HG02973 (cell line): ENCODE measurements around the gene LRIT3.

Experiments used
- ATAC-seq: cut with Tn5 transposase; IDR thresholded peaks from one replicate; pipeline ENCODE4 v1.9.1; 2021; ENCODE audit warnings: moderate library complexity; ENCODE audit not compliant: unreplicated experiment

The LRIT3 gene

GRCh38 chr4:109847896-109848442 lies at the start of gene LRIT3:
LRIT3 (plus strand) TSS chr4:109848107; CDS start chr4:109848202, 95 bp downstream.
- ATAC-seq, result no peak

- no peak for ATAC-seq
Observed at GRCh38 chr4:109798866-109799265, 49.0 kb upstream of the LRIT3 start.

GRCh38 chr4:109801099-109801789 lies 46.7 kb upstream of the LRIT3 start:
- no peak for ATAC-seq

- no peak for ATAC-seq
Observed at GRCh38 chr4:109801895-109802319, 46.0 kb upstream of the LRIT3 start, which contains the start of gene CFI. CFI (minus strand) TSS chr4:109801999; CDS start chr4:109801971, 28 bp downstream.

GRCh38 chr4:109803924-109804571 lies 43.9 kb upstream of the LRIT3 start:
- ATAC-seq, result no peak

- ATAC-seq, result no peak
Observed at GRCh38 chr4:109809655-109810054, 38.3 kb upstream of the LRIT3 start.

GRCh38 chr4:109810552-109811387 lies 37.1 kb upstream of the LRIT3 start:
- ATAC-seq, result no peak

GRCh38 chr4:109811707-109812106 lies 36.2 kb upstream of the LRIT3 start:
- ATAC-seq, result no peak

GRCh38 chr4:109815151-109816081 lies 32.5 kb upstream of the LRIT3 start, which contains the start of gene GAR1:
GAR1 (plus strand) TSS chr4:109815762; CDS start chr4:109816165, 403 bp downstream.
- ATAC-seq, result peak; percentile 97

- no peak for ATAC-seq
Observed at GRCh38 chr4:109816082-109816442, 31.8 kb upstream of the LRIT3 start.

GRCh38 chr4:109816894-109817293 lies 31.0 kb upstream of the LRIT3 start:
- no peak for ATAC-seq

- ATAC-seq, result no peak
Observed at GRCh38 chr4:109818268-109818667, 29.6 kb upstream of the LRIT3 start.

GRCh38 chr4:109820563-109820962 lies 27.3 kb upstream of the LRIT3 start:
- no peak for ATAC-seq

GRCh38 chr4:109821185-109821584 lies 26.7 kb upstream of the LRIT3 start:
- no peak for ATAC-seq

- peak; percentile 78 for ATAC-seq
Observed at GRCh38 chr4:109826719-109827118, 21.2 kb upstream of the LRIT3 start.

- ATAC-seq, result no peak
Observed at GRCh38 chr4:109827672-109828071, 20.2 kb upstream of the LRIT3 start, which contains the start of gene RRH. RRH (plus strand) TSS chr4:109827972; CDS start chr4:109828028, 56 bp downstream.

GRCh38 chr4:109833756-109834155 lies 14.2 kb upstream of the LRIT3 start:
- ATAC-seq, result no peak

GRCh38 chr4:109836985-109837384 lies 10.9 kb upstream of the LRIT3 start:
- ATAC-seq, result no peak

GRCh38 chr4:109846395-109847098 lies 1.4 kb upstream of the LRIT3 start:
- no peak for ATAC-seq
